ENCODE data around the gene RNF130. TPM values are rescaled to one million over a fixed set of nuclear protein-coding genes. Genes with fewer than 3 reads are reported as not detected.

RNF130 gene
- total and polyA plus RNA-seq, 2 of the 13 experiments (the other 11 are each of a cell fraction or from before 2014, with no cell fraction given): 28.2 to 28.3 TPM

DNA sequence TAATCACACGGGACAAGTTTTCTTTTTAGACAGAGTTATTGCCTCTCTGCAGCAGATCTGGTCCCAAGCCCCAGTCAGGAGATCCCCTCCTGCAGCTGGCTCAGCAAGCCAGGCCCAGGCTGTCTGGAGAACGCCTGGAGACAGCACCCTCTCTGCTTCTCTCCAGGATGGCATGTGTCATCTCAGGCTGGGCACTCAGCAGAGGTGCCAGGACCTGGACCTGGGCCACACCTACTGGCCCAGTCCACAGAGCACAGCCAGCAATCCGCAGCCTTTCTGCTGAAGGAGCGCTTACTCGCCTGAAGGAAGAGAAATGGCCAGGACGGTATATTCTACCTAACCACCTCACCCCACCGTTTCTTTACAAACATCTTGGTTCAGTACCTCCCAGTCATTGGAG is 159.2 kb downstream of the RNF130 start:
- in situ Hi-C loops (cut with HindIII; ENCODE audit: extremely low pct_ligation_motif_present, low pct_unique_long_range_greater_than_20kb): no loop called here
- H3K4me2 ChIP-seq (ENCODE audit: low read depth, low read length): no peak overlapping the region

DNA sequence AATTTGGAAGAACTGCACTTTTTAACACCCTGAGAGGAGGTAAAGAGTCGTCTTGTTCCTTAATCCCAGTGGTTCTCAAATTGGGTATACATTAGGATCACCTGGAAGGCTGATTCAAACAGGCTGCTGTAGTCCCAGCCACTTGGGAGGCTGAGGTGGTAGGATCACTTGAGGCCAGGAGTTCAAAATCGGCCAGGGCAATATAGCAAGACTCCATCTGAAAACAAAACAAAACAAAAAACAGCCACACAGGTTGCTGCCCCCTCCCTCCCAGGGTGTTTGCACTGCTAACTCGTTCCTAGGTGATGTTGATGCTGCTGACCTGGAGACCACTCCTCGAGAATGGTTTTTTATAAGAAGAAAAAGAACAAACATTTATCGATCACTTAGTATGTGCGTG is 162.3 kb downstream of the RNF130 start:
- H3K27ac ChIP-seq (ENCODE audit: extremely low read length, insufficient read depth, low read length): no peak overlapping the region
- intact Hi-C loops (cut with micrococcal nuclease; ENCODE audit: unreplicated experiment) (loop anchor here (2.0 to 10.0 kb wide), 3 partner anchors 144 to 182 kb away; partner anchors contain the start of gene RNF130), in situ Hi-C loops (cut with HindIII; ENCODE audit: extremely low pct_ligation_motif_present, low pct_unique_long_range_greater_than_20kb) (no loop called here)
- DNase-seq (ENCODE audit: low spot score) (no peak), FAIRE-seq (no peak), ATAC-seq (no peak)
- no peak overlapping the region for H2AFZ ChIP-seq (ENCODE audit: low read length)
- no peaks in the 10 kb centered on the region for H4K20me1 ChIP-seq (ENCODE audit: insufficient read depth, low read length)
- peaks cover 0 to 9% of the 10 kb centered on the region in 2 experiments; a peak in 2 of 5 replicates for H3K36me3 ChIP-seq (replicated peaks in 1 of 2; ENCODE audit: control insufficient read depth in 1 of 2, insufficient read depth in 2 of 2, low read length in 2 of 2)
- TF ChIP-seq RELA (CRISPR knock-in tag; IDR thresholded peaks at IDR 0.05) (no peak), ZNF121 (CRISPR knock-in tag; IDR thresholded peaks at IDR 0.05) (peak; percentile 57; the same call in 1 of the 2 replicates)
- no TSS peak for BruUV-seq (replicated peaks)
- no peak overlapping the region for H3K4me3 ChIP-seq (replicated peaks in 1 of 3; ENCODE audit: insufficient read depth in 1 of 3, low read depth in 2 of 3, low read length in 3 of 3)
- peaks cover 0 to 4% of the 10 kb centered on the region in 2 experiments; a peak in 1 of 5 replicates for H3K27me3 ChIP-seq (ENCODE audit: control insufficient read depth in 1 of 2, insufficient read depth in 2 of 2, low read length in 2 of 2)
- WGBS (ENCODE audit: low lambda C conversion rate): 56% methylated on average over 6 of the region's 6 CpGs
- peaks cover 27% of the 10 kb centered on the region for H3K4me1 ChIP-seq (ENCODE audit: insufficient read depth, low read length)
- H3K79me2 ChIP-seq (ENCODE audit: insufficient read depth, low read length): peaks cover 18% of the 10 kb centered on the region
- CTCF ChIA-PET (ENCODE audit: low intra/inter-chr PET ratio, low total read pairs): no interaction called here
- POLR2A ChIA-PET: interaction anchor here (1.6 kb wide), 1 partner anchor 102 kb away, joined by 3 read pairs; no protein-coding TSS in a partner anchor
- no peak overlapping the region for H3K4me2 ChIP-seq (ENCODE audit: low read depth, low read length)
- H3K9me3 ChIP-seq (ENCODE audit: low read length): no peaks in the 10 kb centered on the region
- no peak overlapping the region for H3K9ac ChIP-seq (ENCODE audit: insufficient read depth, low read depth, low read length)

More for the DNA sequence above, 159.2 kb downstream of the RNF130 start:
- no peaks in the 10 kb centered on the region for H4K20me1 ChIP-seq (ENCODE audit: insufficient read depth, low read length)
- no peaks in the 10 kb centered on the region for H3K36me3 ChIP-seq (replicated peaks in 1 of 2; ENCODE audit: control insufficient read depth in 1 of 2, insufficient read depth in 2 of 2, low read length in 2 of 2)
- DNase-seq (ENCODE audit: low spot score): no peak
- no peak for TF ChIP-seq ZNF33B (CRISPR knock-in tag; IDR thresholded peaks at IDR 0.05)
- TF ChIP-seq CHD2 (IDR thresholded peaks at IDR 0.05; ENCODE audit: low read depth, low read length): no peak
- TF ChIP-seq POLR2A (IDR thresholded peaks at IDR 0.05; ENCODE audit: insufficient read depth in 1 of 2, low read depth in 2 of 2, low read length in 2 of 2): no peak
- peaks cover 0 to 8% of the 10 kb centered on the region in 2 experiments; a peak in 1 of 5 replicates for H3K27me3 ChIP-seq (ENCODE audit: control insufficient read depth in 1 of 2, insufficient read depth in 2 of 2, low read length in 2 of 2)
- H3K4me3 ChIP-seq (replicated peaks in 1 of 3; ENCODE audit: insufficient read depth in 1 of 3, low read depth in 2 of 3, low read length in 3 of 3): no peak overlapping the region
- no peak overlapping the region for H2AFZ ChIP-seq (ENCODE audit: low read length)
- H3K9me3 ChIP-seq (ENCODE audit: low read length): no peaks in the 10 kb centered on the region
- FAIRE-seq: no peak
- no TSS peak for BruUV-seq (replicated peaks)
- H3K79me2 ChIP-seq (ENCODE audit: insufficient read depth, low read length): no peaks in the 10 kb centered on the region
- 44% methylated on average over 6 of the region's 7 CpGs for WGBS (ENCODE audit: low lambda C conversion rate)
- H3K27ac ChIP-seq (ENCODE audit: extremely low read length, insufficient read depth, low read length): no peak overlapping the region
- H3K4me1 ChIP-seq (ENCODE audit: insufficient read depth, low read length): peaks cover 18% of the 10 kb centered on the region
- CTCF ChIA-PET (ENCODE audit: low intra/inter-chr PET ratio, low total read pairs): no interaction called here
- H3K9ac ChIP-seq (ENCODE audit: insufficient read depth, low read depth, low read length): no peak overlapping the region
- intact Hi-C loops (cut with micrococcal nuclease; ENCODE audit: unreplicated experiment): no loop called here
- POLR2A ChIA-PET: no interaction called here
- ATAC-seq: no peak
